ENCODE results near the gene B4GALT6. TPM values are rescaled to one million over a fixed set of nuclear protein-coding genes. Genes with fewer than 3 reads are reported as not detected.

The B4GALT6 gene
- total RNA-seq, 1 donor from 2014 or later = 17.7 TPM

DNA sequence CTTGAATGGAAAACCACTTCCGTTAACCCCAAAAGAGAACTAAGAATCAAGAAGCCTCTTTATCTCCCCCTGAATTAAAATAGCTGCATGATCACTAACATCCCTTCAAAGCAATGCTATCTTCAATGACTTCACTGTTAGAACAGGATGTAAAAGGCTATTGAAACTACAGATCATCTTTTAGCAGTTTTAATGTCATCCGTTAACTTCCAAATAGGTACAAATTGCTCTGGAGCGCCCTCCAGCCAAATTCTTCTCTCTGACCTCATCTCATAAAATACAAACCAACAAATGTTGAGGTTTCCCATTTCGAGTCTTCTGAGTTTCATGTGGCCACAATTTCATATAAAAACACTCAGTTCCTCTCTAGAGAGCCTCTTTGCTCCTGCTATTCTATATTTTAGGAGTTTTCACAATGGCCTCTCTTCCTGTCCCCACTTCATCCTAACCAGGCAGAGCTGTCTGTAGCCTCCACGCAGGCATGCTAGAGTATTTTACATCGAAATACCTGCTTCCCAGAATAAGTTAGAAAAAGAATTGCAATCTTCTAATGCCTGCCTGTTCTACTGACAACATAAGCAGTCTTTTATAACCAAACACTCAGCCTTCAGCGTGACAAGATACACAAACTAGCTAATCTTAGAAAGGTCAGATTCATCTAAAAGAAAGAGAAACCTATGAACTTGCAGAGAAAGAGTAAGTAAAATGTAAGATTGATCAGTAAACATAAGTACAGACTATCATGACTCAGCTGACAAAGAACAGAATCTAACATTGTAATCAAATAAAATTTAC, 37.9 kb downstream of the B4GALT6 start:
- DNase-seq (ENCODE audit: low read depth) = no peak
- Histone ChIP-seq H3K9me3 (ENCODE audit: insufficient read depth, low read depth, low read length) (no peaks in the 10 kb centered on the region), H3K4me3 (ENCODE audit: insufficient read depth, low read depth, low read length) (no peak overlapping the region), H3K4me1 (ENCODE audit: insufficient read depth, low read length) (peaks cover 6% of the 10 kb centered on the region), H3K4me2 (ENCODE audit: low read length) (no peak overlapping the region), H3K36me3 (ENCODE audit: insufficient read depth, low read length) (no peaks in the 10 kb centered on the region), H4K20me1 (ENCODE audit: insufficient read depth, low read length) (no peaks in the 10 kb centered on the region), H3K27me3 (ENCODE audit: insufficient read depth, low read length) (no peaks in the 10 kb centered on the region), H3K79me2 (ENCODE audit: insufficient read depth, low read length) (no peaks in the 10 kb centered on the region), H3K27ac (ENCODE audit: low read depth, low read length) (no peak overlapping the region), H2AFZ (ENCODE audit: low read depth, low read length) (no peak overlapping the region), H3K9ac (ENCODE audit: low read length) (no peak overlapping the region)
- H3K36me3 Mint-ChIP-seq (ENCODE audit: low read depth, unreplicated experiment) = no peaks in the 10 kb centered on the region
- H3K9me3 Mint-ChIP-seq (ENCODE audit: unreplicated experiment) = no peaks in the 10 kb centered on the region
- TF ChIP-seq, protein P1, sequence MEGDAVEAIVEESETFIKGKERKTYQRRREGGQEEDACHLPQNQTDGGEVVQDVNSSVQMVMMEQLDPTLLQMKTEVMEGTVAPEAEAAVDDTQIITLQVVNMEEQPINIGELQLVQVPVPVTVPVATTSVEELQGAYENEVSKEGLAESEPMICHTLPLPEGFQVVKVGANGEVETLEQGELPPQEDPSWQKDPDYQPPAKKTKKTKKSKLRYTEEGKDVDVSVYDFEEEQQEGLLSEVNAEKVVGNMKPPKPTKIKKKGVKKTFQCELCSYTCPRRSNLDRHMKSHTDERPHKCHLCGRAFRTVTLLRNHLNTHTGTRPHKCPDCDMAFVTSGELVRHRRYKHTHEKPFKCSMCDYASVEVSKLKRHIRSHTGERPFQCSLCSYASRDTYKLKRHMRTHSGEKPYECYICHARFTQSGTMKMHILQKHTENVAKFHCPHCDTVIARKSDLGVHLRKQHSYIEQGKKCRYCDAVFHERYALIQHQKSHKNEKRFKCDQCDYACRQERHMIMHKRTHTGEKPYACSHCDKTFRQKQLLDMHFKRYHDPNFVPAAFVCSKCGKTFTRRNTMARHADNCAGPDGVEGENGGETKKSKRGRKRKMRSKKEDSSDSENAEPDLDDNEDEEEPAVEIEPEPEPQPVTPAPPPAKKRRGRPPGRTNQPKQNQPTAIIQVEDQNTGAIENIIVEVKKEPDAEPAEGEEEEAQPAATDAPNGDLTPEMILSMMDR (IDR thresholded peaks at IDR 0.05; ENCODE audit: insufficient read depth, low read depth, low read length) = no peak
- TF ChIP-seq EZH2 (IDR thresholded peaks at IDR 0.05; ENCODE audit: insufficient read depth, low read length) = no peak
- H3K27ac Mint-ChIP-seq (ENCODE audit: unreplicated experiment) = peak overlapping the region; percentile 13
- no peaks in the 10 kb centered on the region for H3K27me3 Mint-ChIP-seq (ENCODE audit: low read depth, unreplicated experiment)
- H3K4me3 Mint-ChIP-seq (ENCODE audit: unreplicated experiment) = no peak overlapping the region
- no peak for FAIRE-seq
- H3K4me1 Mint-ChIP-seq (ENCODE audit: low read depth, unreplicated experiment) = peaks cover 19% of the 10 kb centered on the region

DNA sequence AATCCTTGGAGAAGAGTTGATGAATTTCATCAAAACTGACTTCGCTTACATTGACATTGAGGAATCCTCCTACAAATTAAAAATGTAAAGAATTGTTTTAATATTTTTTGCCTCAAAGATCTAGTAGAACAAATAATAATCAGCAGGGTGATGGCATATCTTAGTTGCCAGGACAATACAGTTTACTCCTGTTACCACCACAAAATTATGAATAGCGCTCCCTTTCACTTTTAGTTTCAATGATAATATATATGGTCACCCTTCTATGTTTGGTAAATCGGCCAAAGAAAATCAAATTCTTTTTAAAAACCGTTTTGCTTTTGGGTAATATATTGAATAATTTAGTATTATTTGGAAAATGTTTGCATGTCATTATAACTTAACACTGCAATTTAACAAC, 39.0 kb downstream of the B4GALT6 start:
- no peaks in the 10 kb centered on the region for H4K20me1 ChIP-seq (ENCODE audit: insufficient read depth, low read length)
- no peak overlapping the region for H2AFZ ChIP-seq (ENCODE audit: low read depth, low read length)
- Mint-ChIP-seq H3K27me3 (ENCODE audit: low read depth, unreplicated experiment) (no peaks in the 10 kb centered on the region), H3K9me3 (ENCODE audit: unreplicated experiment) (no peaks in the 10 kb centered on the region), H3K27ac (ENCODE audit: unreplicated experiment) (no peak overlapping the region), H3K36me3 (ENCODE audit: low read depth, unreplicated experiment) (no peaks in the 10 kb centered on the region), H3K4me1 (ENCODE audit: low read depth, unreplicated experiment) (peaks cover 19% of the 10 kb centered on the region), H3K4me3 (ENCODE audit: unreplicated experiment) (no peak overlapping the region)
- H3K9ac ChIP-seq (ENCODE audit: low read length) = no peak overlapping the region
- no peak for TF ChIP-seq EZH2 (IDR thresholded peaks at IDR 0.05; ENCODE audit: insufficient read depth, low read length)
- TF ChIP-seq, protein P1 (IDR thresholded peaks at IDR 0.05; ENCODE audit: insufficient read depth, low read depth, low read length) = no peak
- peaks cover 6% of the 10 kb centered on the region for H3K4me1 ChIP-seq (ENCODE audit: insufficient read depth, low read length)
- FAIRE-seq (no peak), DNase-seq (ENCODE audit: low read depth) (no peak)
- H3K4me2 ChIP-seq (ENCODE audit: low read length) = no peak overlapping the region
- no peaks in the 10 kb centered on the region for H3K27me3 ChIP-seq (ENCODE audit: insufficient read depth, low read length)
- H3K9me3 ChIP-seq (ENCODE audit: insufficient read depth, low read depth, low read length) = no peaks in the 10 kb centered on the region
- H3K4me3 ChIP-seq (ENCODE audit: insufficient read depth, low read depth, low read length) = no peak overlapping the region
- no peaks in the 10 kb centered on the region for H3K36me3 ChIP-seq (ENCODE audit: insufficient read depth, low read length)
- no peak overlapping the region for H3K27ac ChIP-seq (ENCODE audit: low read depth, low read length)
- H3K79me2 ChIP-seq (ENCODE audit: insufficient read depth, low read length) = no peaks in the 10 kb centered on the region

DNA sequence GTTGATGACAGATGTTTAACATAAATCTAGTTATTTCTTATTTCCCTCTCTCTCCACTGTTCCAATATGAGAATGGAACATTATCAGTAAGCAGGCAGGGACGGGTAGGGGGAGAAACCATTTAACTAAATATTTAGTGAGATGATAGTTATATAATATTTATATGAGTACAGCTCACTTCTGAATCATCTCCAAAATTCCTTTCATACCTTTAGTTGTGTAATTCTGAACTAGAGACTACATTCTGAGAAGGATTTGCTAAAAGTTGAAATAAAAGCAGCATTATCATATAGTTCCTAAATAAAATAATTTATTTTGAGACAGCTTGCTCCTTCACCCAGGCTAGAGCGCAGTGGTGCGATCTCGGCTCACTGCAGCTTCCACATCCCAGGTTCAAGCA, 41.4 kb downstream of the B4GALT6 start:
- Mint-ChIP-seq H3K27ac (ENCODE audit: unreplicated experiment) (no peak overlapping the region), H3K4me1 (ENCODE audit: low read depth, unreplicated experiment) (peaks cover 10% of the 10 kb centered on the region), H3K27me3 (ENCODE audit: low read depth, unreplicated experiment) (no peaks in the 10 kb centered on the region), H3K9me3 (ENCODE audit: unreplicated experiment) (no peaks in the 10 kb centered on the region), H3K4me3 (ENCODE audit: unreplicated experiment) (no peak overlapping the region), H3K36me3 (ENCODE audit: low read depth, unreplicated experiment) (no peaks in the 10 kb centered on the region)
- Histone ChIP-seq H3K36me3 (ENCODE audit: insufficient read depth, low read length) (no peaks in the 10 kb centered on the region), H3K27me3 (ENCODE audit: insufficient read depth, low read length) (no peaks in the 10 kb centered on the region), H3K27ac (ENCODE audit: low read depth, low read length) (no peak overlapping the region), H3K4me3 (ENCODE audit: insufficient read depth, low read depth, low read length) (no peak overlapping the region), H2AFZ (ENCODE audit: low read depth, low read length) (no peak overlapping the region), H3K4me1 (ENCODE audit: insufficient read depth, low read length) (no peaks in the 10 kb centered on the region), H3K9me3 (ENCODE audit: insufficient read depth, low read depth, low read length) (no peaks in the 10 kb centered on the region), H4K20me1 (ENCODE audit: insufficient read depth, low read length) (no peaks in the 10 kb centered on the region), H3K79me2 (ENCODE audit: insufficient read depth, low read length) (no peaks in the 10 kb centered on the region), H3K4me2 (ENCODE audit: low read length) (no peak overlapping the region), H3K9ac (ENCODE audit: low read length) (no peak overlapping the region)
- FAIRE-seq (no peak), DNase-seq (ENCODE audit: low read depth) (peak; percentile 18)
- TF ChIP-seq, protein P1 (IDR thresholded peaks at IDR 0.05; ENCODE audit: insufficient read depth, low read depth, low read length) = no peak
- no peak for TF ChIP-seq EZH2 (IDR thresholded peaks at IDR 0.05; ENCODE audit: insufficient read depth, low read length)
